B cell (primary cell): Measurements from ENCODE around the gene NDUFA6. TPM values are rescaled to one million over a fixed set of nuclear protein-coding genes. Genes with fewer than 3 reads are reported as not detected.

ENCODE experiments used
- ATAC-seq: fragments of 200-7000 bp; cut with Tn5 transposase; one replicate; pipeline ENCODE4 v1.10.0; 2021; ENCODE audit warnings: low read depth, mild to moderate bottlenecking, moderate number of reproducible peaks, moderate library complexity
- CTCF ChIA-PET: fragments of 350-600 bp; sonication (Branson Sonifier 250); formaldehyde crosslinking; loops from one replicate; lab custom pipeline; 2021; ENCODE audit warnings: antibody characterized with exemption, inconsistent platforms; lab: Charles Lee
- POLR2A ChIA-PET: fragments of 350-600 bp; sonication (Branson Sonifier 250); formaldehyde crosslinking; loops from one replicate; lab custom pipeline; 2021; ENCODE audit warnings: antibody characterized with exemption; lab: Charles Lee
- DNase-seq: peaks from one replicate; pipeline ENCODE4 v3.0.0; 2013
- H2AFZ ChIP-seq: 2 replicates; pipeline ENCODE4 v1.6.1; 2012; ENCODE audit warnings: mild to moderate bottlenecking, low read depth, low read length; ENCODE audit not compliant: insufficient read depth, poor library complexity, severe bottlenecking
- H3K27ac ChIP-seq, 2 donors: 1 replicate in 1 of 2; 2 replicates in 1 of 2; pipeline ENCODE4 v1.5.1; 2012 to 2013; ENCODE audit warnings: low read length in 2 of 2, mild to moderate bottlenecking in 2 of 2, moderate library complexity in 1 of 2
- H3K27me3 ChIP-seq, 4 experiments: fragments of 200-600 bp in 1 of 4; sonication (generic) in 1 of 4; replicated peaks in 1 of 4; 1 replicate in 2 of 4; 2 replicates in 2 of 4; pipeline versions ENCODE4 v1.6.1 to v1.7.0; 2013 to 2016; ENCODE audit warnings: low read length in 3 of 4, mild to moderate bottlenecking in 2 of 4, mixed read lengths in 1 of 4, moderate library complexity in 1 of 4; ENCODE audit not compliant: insufficient read depth in 4 of 4, control insufficient read depth in 3 of 4; ENCODE audit errors: control extremely low read depth in 1 of 4
- H3K36me3 ChIP-seq, 2 experiments: replicated peaks in 1 of 2; 1 replicate in 1 of 2; 2 replicates in 1 of 2; pipeline versions ENCODE4 v1.6.1 to v1.7.1; 2013; ENCODE audit warnings: low read length in 1 of 2; ENCODE audit not compliant: insufficient read depth in 2 of 2, control insufficient read depth in 1 of 2; ENCODE audit errors: control extremely low read depth in 1 of 2, extremely low read depth in 1 of 2
- H3K4me1 ChIP-seq, 2 donors: fragments of 200-600 bp in 1 of 2; sonication (generic) in 1 of 2; 1 replicate in 1 of 2; 2 replicates in 1 of 2; pipeline versions ENCODE4 v1.5.1 to v1.6.1; 2013 to 2017; ENCODE audit warnings: low read length in 2 of 2; ENCODE audit not compliant: control insufficient read depth in 2 of 2, insufficient read depth in 2 of 2
- H3K4me2 ChIP-seq: replicated peaks from 2 replicates; pipeline ENCODE3; 2012; ENCODE audit warnings: mild to moderate bottlenecking, low read depth, low read length; ENCODE audit not compliant: poor library complexity, severe bottlenecking
- H3K4me3 ChIP-seq, 5 experiments: fragments of 200-600 bp in 1 of 5; sonication (generic) in 1 of 5; 1 replicate in 3 of 5; 2 replicates in 2 of 5; pipeline versions ENCODE4 v1.5.1 to v1.7.0; 2011 to 2016; ENCODE audit warnings: low read length in 4 of 5, mild to moderate bottlenecking in 4 of 5, low read depth in 2 of 5, control low read depth in 1 of 5, moderate library complexity in 1 of 5; ENCODE audit not compliant: insufficient read depth in 1 of 5; ENCODE audit errors: control extremely low read depth in 1 of 5, extremely low read depth in 1 of 5
- H3K79me2 ChIP-seq: fragments of 200-600 bp; sonication (generic); one replicate; pipeline ENCODE4 v1.6.0; 2016; ENCODE audit warnings: low read length; ENCODE audit not compliant: control insufficient read depth, insufficient read depth
- H3K9ac ChIP-seq: fragments of 200-600 bp; sonication (generic); 2 replicates; pipeline ENCODE4 v1.6.1; 2017; ENCODE audit warnings: mild to moderate bottlenecking, low read length, moderate library complexity
- H3K9me3 ChIP-seq, 3 donors: one replicate each; pipeline versions ENCODE4 v1.6.1 to v1.7.1; 2013; ENCODE audit warnings: low read length in 2 of 3; ENCODE audit not compliant: control insufficient read depth in 2 of 3, insufficient read depth in 1 of 3; ENCODE audit errors: control extremely low read depth in 1 of 3
- H4K20me1 ChIP-seq: 2 replicates; pipeline ENCODE4 v1.6.0; 2012; ENCODE audit warnings: mild to moderate bottlenecking, low read length; ENCODE audit not compliant: insufficient read depth, control insufficient read depth, poor library complexity, severe bottlenecking
- H3K27ac Mint-ChIP-seq: one replicate; pipeline ENCODE4 v1.8.0; 2021; ENCODE audit warnings: mixed read lengths
- H3K27me3 Mint-ChIP-seq: one replicate; pipeline ENCODE4 v1.8.0; 2021; ENCODE audit warnings: mixed read lengths
- H3K4me1 Mint-ChIP-seq: one replicate; pipeline ENCODE4 v1.8.0; 2021; ENCODE audit warnings: mixed read lengths
- H3K4me3 Mint-ChIP-seq: one replicate; pipeline ENCODE4 v1.8.0; 2021; ENCODE audit warnings: mixed read lengths
- H3K9me3 Mint-ChIP-seq: one replicate; pipeline ENCODE4 v1.8.0; 2022; ENCODE audit warnings: mixed read lengths; ENCODE audit not compliant: insufficient read depth
- EZH2 ChIP-seq: IDR thresholded peaks from 2 replicates; pipeline ENCODE4 v1.6.1; 2012; ENCODE audit warnings: borderline replicate concordance, low read depth, mild to moderate bottlenecking, moderate library complexity, low read length; ENCODE audit not compliant: insufficient read depth, poor library complexity, severe bottlenecking
- WGBS: methylation state at CpG from one replicate; pipeline ENCODE4 v1.1.5; 2013; ENCODE audit warnings: missing lambda C conversion rate; ENCODE audit not compliant: insufficient coverage; 5-methylcytosine and 5-hydroxymethylcytosine counted together
- intact Hi-C: fragments of 100-400 bp; cut with micrococcal nuclease; formaldehyde crosslinking; loops from one replicate; pipeline ENCODE4 v1.10.0; 2022
- polyA plus RNA-seq: library from polyadenylated mRNA; depleted of rRNA; stranded (reverse); fragments of >200 nt; gene quantifications from 2 replicates; pipeline ENCODE4 v1.2.3, GENCODE V29; 2012
- total RNA-seq, 2 donors: library from RNA; stranded (reverse); fragments of 120-200 nt in 1 of 2; gene quantifications; 1 replicate in 1 of 2; 2 replicates in 1 of 2; pipeline versions ENCODE4 v1.2.3 to v1.2.4, GENCODE V29; 2013 to 2022
- TF ChIP-seq, protein P1 (sequence below): fragments of 200-600 bp; IDR thresholded peaks from one replicate; pipeline ENCODE4 v1.8.0; 2022; ENCODE audit warnings: antibody characterized with exemption, mild to moderate bottlenecking

The NDUFA6 gene
- total and polyA plus RNA-seq, 2 donors (not counting 1 experiment from before 2014, with no cell fraction given) = 26.2 to 47.8 TPM

DNA sequence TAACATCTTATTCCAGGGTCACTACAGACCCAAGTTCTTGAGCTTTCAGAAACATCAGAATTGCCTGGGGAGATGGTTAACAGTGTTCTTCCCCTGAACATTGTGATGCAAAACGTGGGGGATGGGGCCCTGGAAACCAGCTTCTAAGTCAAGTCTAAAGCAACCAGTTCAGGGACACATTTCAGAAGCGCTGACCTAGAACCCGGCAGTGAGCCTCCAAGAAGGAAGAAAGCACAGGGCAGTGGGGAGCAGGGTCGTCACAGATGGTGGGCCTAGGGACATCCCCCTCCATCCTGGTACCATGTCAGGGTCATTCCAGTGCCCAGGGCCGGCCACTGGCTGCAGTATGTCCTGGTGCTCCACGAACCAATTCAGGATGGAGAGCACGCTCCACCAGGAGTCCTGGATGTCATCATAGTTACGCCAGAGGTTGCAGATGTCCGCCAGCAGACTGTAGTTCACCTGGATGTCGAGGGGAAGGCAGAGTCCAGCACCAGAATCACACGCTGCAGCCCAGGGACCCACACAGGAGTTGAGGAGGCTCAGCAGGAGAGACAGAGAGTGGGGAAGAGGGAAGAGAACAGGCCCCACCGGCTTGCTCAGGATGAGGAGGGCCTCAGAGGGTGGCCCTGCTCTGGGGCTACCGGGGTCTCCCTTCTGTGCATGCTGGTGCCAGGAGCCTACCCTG lies 25.0 kb downstream of the NDUFA6 start:
- ChIA-PET POLR2A (interaction anchor here (0.6 kb wide), 1 partner anchor 1343 kb away, joined by 3 read pairs; no protein-coding TSS in a partner anchor), CTCF (no interaction called here)
- no peaks in the 10 kb centered on the region for H4K20me1 ChIP-seq
- H3K27ac ChIP-seq = no peak overlapping the region
- no peak for TF ChIP-seq EZH2
- TF ChIP-seq, protein P1, sequence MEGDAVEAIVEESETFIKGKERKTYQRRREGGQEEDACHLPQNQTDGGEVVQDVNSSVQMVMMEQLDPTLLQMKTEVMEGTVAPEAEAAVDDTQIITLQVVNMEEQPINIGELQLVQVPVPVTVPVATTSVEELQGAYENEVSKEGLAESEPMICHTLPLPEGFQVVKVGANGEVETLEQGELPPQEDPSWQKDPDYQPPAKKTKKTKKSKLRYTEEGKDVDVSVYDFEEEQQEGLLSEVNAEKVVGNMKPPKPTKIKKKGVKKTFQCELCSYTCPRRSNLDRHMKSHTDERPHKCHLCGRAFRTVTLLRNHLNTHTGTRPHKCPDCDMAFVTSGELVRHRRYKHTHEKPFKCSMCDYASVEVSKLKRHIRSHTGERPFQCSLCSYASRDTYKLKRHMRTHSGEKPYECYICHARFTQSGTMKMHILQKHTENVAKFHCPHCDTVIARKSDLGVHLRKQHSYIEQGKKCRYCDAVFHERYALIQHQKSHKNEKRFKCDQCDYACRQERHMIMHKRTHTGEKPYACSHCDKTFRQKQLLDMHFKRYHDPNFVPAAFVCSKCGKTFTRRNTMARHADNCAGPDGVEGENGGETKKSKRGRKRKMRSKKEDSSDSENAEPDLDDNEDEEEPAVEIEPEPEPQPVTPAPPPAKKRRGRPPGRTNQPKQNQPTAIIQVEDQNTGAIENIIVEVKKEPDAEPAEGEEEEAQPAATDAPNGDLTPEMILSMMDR = no peak
- no peaks in the 10 kb centered on the region for H3K9me3 Mint-ChIP-seq
- no peak overlapping the region for H3K27ac Mint-ChIP-seq
- H2AFZ ChIP-seq = no peak overlapping the region
- intact Hi-C loops = no loop called here
- peaks cover 0 to 25% of the 10 kb centered on the region in 2 experiments for H3K36me3 ChIP-seq
- H3K79me2 ChIP-seq = no peaks in the 10 kb centered on the region
- H3K4me1 Mint-ChIP-seq = peaks cover 14% of the 10 kb centered on the region
- H3K9me3 ChIP-seq = peaks cover 0 to 3% (median 0%) of the 10 kb centered on the region in 3 donors
- no peaks in the 10 kb centered on the region for H3K27me3 Mint-ChIP-seq
- no peak for ATAC-seq
- H3K4me3 Mint-ChIP-seq = no peak overlapping the region
- no peak overlapping the region for H3K9ac ChIP-seq
- H3K4me1 ChIP-seq = peaks cover 8% of the 10 kb centered on the region in 2 donors
- H3K4me3 ChIP-seq = no peak overlapping the region
- no peaks in the 10 kb centered on the region for H3K27me3 ChIP-seq
- H3K4me2 ChIP-seq = no peak overlapping the region
- WGBS = 96% methylated on average over 12 of the region's 13 CpGs
- DNase-seq = no peak

DNA sequence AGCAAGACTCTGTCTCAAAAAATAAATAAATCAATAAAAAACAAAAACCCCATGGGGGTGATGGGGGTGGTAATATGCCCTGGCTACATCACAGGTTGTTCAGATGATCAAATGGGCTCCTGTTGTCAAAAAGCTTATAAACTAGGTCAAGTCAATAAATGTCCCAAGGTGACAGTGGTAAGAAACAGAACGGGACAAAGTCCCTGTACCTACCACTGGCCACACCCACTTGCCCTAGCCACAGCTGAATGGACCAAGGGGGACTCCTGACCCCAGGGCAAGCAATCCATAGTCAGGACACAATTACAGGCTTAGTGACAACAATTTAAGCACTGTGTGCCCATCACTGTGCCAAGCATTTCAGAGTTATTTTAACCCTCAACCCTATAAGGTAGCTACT lies 25.9 kb downstream of the NDUFA6 start:
- ATAC-seq (no peak), DNase-seq (no peak)
- H4K20me1 ChIP-seq = no peaks in the 10 kb centered on the region
- no peaks in the 10 kb centered on the region for H3K27me3 ChIP-seq
- Mint-ChIP-seq H3K4me3 (no peak overlapping the region), H3K27me3 (no peaks in the 10 kb centered on the region), H3K27ac (no peak overlapping the region), H3K9me3 (no peaks in the 10 kb centered on the region), H3K4me1 (peaks cover 6% of the 10 kb centered on the region)
- H3K79me2 ChIP-seq = no peaks in the 10 kb centered on the region
- no peak overlapping the region for H3K9ac ChIP-seq
- H3K4me3 ChIP-seq = no peak overlapping the region
- H3K4me1 ChIP-seq = peaks cover under 1 to 2% of the 10 kb centered on the region in 2 donors
- H3K36me3 ChIP-seq = peaks cover 0 to 33% of the 10 kb centered on the region in 2 experiments
- WGBS = 100% methylated on average over 1 of the region's 1 CpG
- no peak for TF ChIP-seq EZH2
- TF ChIP-seq, protein P1 = no peak
- no peak overlapping the region for H3K27ac ChIP-seq
- CTCF ChIA-PET = interaction anchor here (0.9 kb wide), 1 partner anchor 98 kb away, joined by 5 read pairs; no protein-coding TSS in a partner anchor
- H2AFZ ChIP-seq = no peak overlapping the region
- intact Hi-C loops = no loop called here
- H3K4me2 ChIP-seq = no peak overlapping the region
- H3K9me3 ChIP-seq = peaks cover 0 to 4% (median 0%) of the 10 kb centered on the region in 3 donors
- POLR2A ChIA-PET = interaction anchor here (0.5 kb wide), 1 partner anchor 24 kb away, joined by 4 read pairs; no protein-coding TSS in a partner anchor
